MCF 10A (cell line): ENCODE results near the gene COL20A1. TPM values are rescaled to one million over a fixed set of nuclear protein-coding genes. Genes with fewer than 3 reads are reported as not detected.

ENCODE experiments used
- BruUV-seq: library from RNA; stranded (reverse); fragments of 400-500 nt; replicated peaks from 2 replicates; lab custom pipeline; 2021; lab: Mats Ljungman, UMichigan
- CTCF ChIA-PET: fragments of 300-600 bp; sonication (Branson Sonifier 250); formaldehyde crosslinking; extraction: SDS; loops from one replicate; lab custom pipeline; 2021; ENCODE audit warnings: antibody characterized with exemption, inconsistent platforms; lab: Yijun Ruan, JAX
- POLR2A ChIA-PET: fragments of 300-600, 350-650 bp; sonication (Branson Sonifier 250); formaldehyde crosslinking; extraction: SDS; loops from one replicate; lab custom pipeline; 2020; ENCODE audit warnings: antibody characterized with exemption, inconsistent platforms; lab: Yijun Ruan, JAX
- DNase-seq: peaks from one replicate; pipeline ENCODE4 v3.0.0-alpha.2; 2018; ENCODE audit not compliant: unreplicated experiment
- H3K27ac Mint-ChIP-seq: one replicate; pipeline ENCODE4 v1.8.0; 2022; ENCODE audit warnings: mild to moderate bottlenecking, low read depth, mixed read lengths; ENCODE audit not compliant: unreplicated experiment
- H3K27me3 Mint-ChIP-seq: one replicate; pipeline ENCODE4 v1.8.0; 2022; ENCODE audit warnings: mixed read lengths; ENCODE audit not compliant: insufficient read depth, unreplicated experiment
- H3K36me3 Mint-ChIP-seq: one replicate; pipeline ENCODE4 v1.8.0; 2022; ENCODE audit warnings: mild to moderate bottlenecking, moderate library complexity, mixed read lengths; ENCODE audit not compliant: insufficient read depth, unreplicated experiment
- H3K4me1 Mint-ChIP-seq: one replicate; pipeline ENCODE4 v1.8.0; 2022; ENCODE audit warnings: mixed read lengths; ENCODE audit not compliant: insufficient read depth, unreplicated experiment
- H3K4me3 Mint-ChIP-seq: one replicate; pipeline ENCODE4 v1.8.0; 2022; ENCODE audit warnings: mild to moderate bottlenecking, moderate library complexity, mixed read lengths; ENCODE audit not compliant: unreplicated experiment
- H3K9me3 Mint-ChIP-seq: one replicate; pipeline ENCODE4 v1.8.0; 2022; ENCODE audit warnings: mixed read lengths; ENCODE audit not compliant: unreplicated experiment
- CTCF ChIP-seq: fragments of 200-600 bp; IDR thresholded peaks from one replicate; pipeline ENCODE4 v1.8.0; 2022; ENCODE audit warnings: antibody characterized with exemption, mild to moderate bottlenecking; ENCODE audit not compliant: unreplicated experiment
- intact Hi-C: fragments of 100-400 bp; cut with micrococcal nuclease; formaldehyde crosslinking; loops from 2 replicates; pipeline ENCODE4 v1.14.1; 2022
- total RNA-seq: library from RNA; stranded (reverse); gene quantifications from 2 replicates; pipeline ENCODE4 v1.2.3, GENCODE V29; 2022

Gene COL20A1
- total RNA-seq, 1 experiment from 2014 or later: 0.14 TPM

- no peaks in the 10 kb centered on the region for H3K36me3 Mint-ChIP-seq
- intact Hi-C loops: no loop called here
- CTCF ChIA-PET: no interaction called here
Observed at GRCh38 chr20:63347950-63348827, 55.2 kb downstream of the COL20A1 start.

GRCh38 chr20:63348828-63349515, 56.0 kb downstream of the COL20A1 start:
- H3K36me3 Mint-ChIP-seq: no peaks in the 10 kb centered on the region
- peaks cover 8% of the 10 kb centered on the region for H3K9me3 Mint-ChIP-seq
- ChIA-PET CTCF (interaction anchor here (0.7 kb wide), 1 partner anchor 34 kb away, joined by 3 read pairs; no protein-coding TSS in a partner anchor), POLR2A (no interaction called here)
- no peaks in the 10 kb centered on the region for H3K27me3 Mint-ChIP-seq
- H3K4me3 Mint-ChIP-seq: no peak overlapping the region
- TF ChIP-seq CTCF: no peak
- no peak overlapping the region for H3K27ac Mint-ChIP-seq
- BruUV-seq: no TSS peak
- no peak for DNase-seq
- H3K4me1 Mint-ChIP-seq: no peaks in the 10 kb centered on the region
- intact Hi-C loops: no loop called here

More at GRCh38 chr20:63347950-63348827, 55.2 kb downstream of the COL20A1 start:
- TF ChIP-seq CTCF: no peak
- Mint-ChIP-seq H3K27ac (no peak overlapping the region), H3K9me3 (peaks cover 8% of the 10 kb centered on the region), H3K27me3 (no peaks in the 10 kb centered on the region), H3K4me1 (no peaks in the 10 kb centered on the region), H3K4me3 (no peak overlapping the region)
- POLR2A ChIA-PET: no interaction called here
- BruUV-seq: no TSS peak
- no peak for DNase-seq

GRCh38 chr20:63349516-63349895, 56.5 kb downstream of the COL20A1 start:
- H3K4me1 Mint-ChIP-seq: no peaks in the 10 kb centered on the region
- no peaks in the 10 kb centered on the region for H3K27me3 Mint-ChIP-seq
- no TSS peak for BruUV-seq
- intact Hi-C loops: no loop called here
- H3K4me3 Mint-ChIP-seq: no peak overlapping the region
- ChIA-PET CTCF (interaction anchor here (0.7 kb wide), 1 partner anchor 33 kb away, joined by 3 read pairs; no protein-coding TSS in a partner anchor), POLR2A (no interaction called here)
- H3K27ac Mint-ChIP-seq: no peak overlapping the region
- H3K36me3 Mint-ChIP-seq: no peaks in the 10 kb centered on the region
- peaks cover 8% of the 10 kb centered on the region for H3K9me3 Mint-ChIP-seq
- no peak for TF ChIP-seq CTCF
- no peak for DNase-seq

- BruUV-seq: no TSS peak
- Mint-ChIP-seq H3K27ac (no peak overlapping the region), H3K27me3 (no peaks in the 10 kb centered on the region), H3K36me3 (no peaks in the 10 kb centered on the region), H3K4me1 (no peaks in the 10 kb centered on the region), H3K9me3 (peaks cover 8% of the 10 kb centered on the region), H3K4me3 (no peak overlapping the region)
- TF ChIP-seq CTCF: no peak
- ChIA-PET CTCF (no interaction called here), POLR2A (no interaction called here)
- DNase-seq: no peak
- intact Hi-C loops: no loop called here
Observed at GRCh38 chr20:63350196-63350595, 57.2 kb downstream of the COL20A1 start.
